Measurements from ENCODE around the gene TBX2. TPM values are rescaled to one million over a fixed set of nuclear protein-coding genes. Genes with fewer than 3 reads are reported as not detected.

Gene TBX2
- total and polyA plus RNA-seq, 2 donors from 2014 or later, result 66.4 to 122 TPM

DNA sequence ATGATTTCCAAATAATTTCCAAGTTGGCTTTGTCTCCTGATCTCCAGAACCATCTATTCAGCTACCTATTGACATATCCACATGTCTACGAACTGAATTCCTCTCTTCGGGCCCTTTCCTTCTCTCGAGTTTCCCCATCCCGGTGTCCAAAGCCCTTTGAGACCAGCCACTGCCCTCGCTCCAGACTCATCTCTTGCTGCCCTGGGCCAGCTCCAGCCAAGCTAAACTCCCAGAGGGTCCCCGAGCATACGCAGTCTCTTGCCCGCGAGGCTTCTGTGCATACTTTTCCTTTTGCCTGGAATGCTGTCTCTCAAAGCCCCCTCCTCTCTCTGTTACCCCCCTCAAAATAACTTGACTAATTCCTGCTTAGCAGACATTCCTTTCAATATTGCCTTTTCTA is 27.2 kb upstream of the TBX2 start:
- H3K27me3 ChIP-seq (ENCODE audit: control insufficient read depth, insufficient read depth, low read length), result no peaks in the 10 kb centered on the region
- H3K4me1 ChIP-seq (ENCODE audit: control insufficient read depth in 2 of 3, insufficient read depth in 2 of 3, low read depth in 1 of 3, low read length in 3 of 3), result no peaks in the 10 kb centered on the region
- intact Hi-C loops (cut with DNase I), result no loop called here
- FAIRE-seq, result no peak
- no peak overlapping the region for H3K4me3 ChIP-seq (ENCODE audit: low read length in 3 of 3)
- H3K9ac ChIP-seq (ENCODE audit: low read length in 3 of 3), result no peak overlapping the region
- no peak overlapping the region for H3K27ac ChIP-seq (ENCODE audit: low read depth in 2 of 2, low read length in 2 of 2)
- H3K9me3 ChIP-seq (ENCODE audit: control insufficient read depth in 2 of 3, insufficient read depth in 1 of 3, low read length in 3 of 3), result no peaks in the 10 kb centered on the region
- TF ChIP-seq, protein P1, sequence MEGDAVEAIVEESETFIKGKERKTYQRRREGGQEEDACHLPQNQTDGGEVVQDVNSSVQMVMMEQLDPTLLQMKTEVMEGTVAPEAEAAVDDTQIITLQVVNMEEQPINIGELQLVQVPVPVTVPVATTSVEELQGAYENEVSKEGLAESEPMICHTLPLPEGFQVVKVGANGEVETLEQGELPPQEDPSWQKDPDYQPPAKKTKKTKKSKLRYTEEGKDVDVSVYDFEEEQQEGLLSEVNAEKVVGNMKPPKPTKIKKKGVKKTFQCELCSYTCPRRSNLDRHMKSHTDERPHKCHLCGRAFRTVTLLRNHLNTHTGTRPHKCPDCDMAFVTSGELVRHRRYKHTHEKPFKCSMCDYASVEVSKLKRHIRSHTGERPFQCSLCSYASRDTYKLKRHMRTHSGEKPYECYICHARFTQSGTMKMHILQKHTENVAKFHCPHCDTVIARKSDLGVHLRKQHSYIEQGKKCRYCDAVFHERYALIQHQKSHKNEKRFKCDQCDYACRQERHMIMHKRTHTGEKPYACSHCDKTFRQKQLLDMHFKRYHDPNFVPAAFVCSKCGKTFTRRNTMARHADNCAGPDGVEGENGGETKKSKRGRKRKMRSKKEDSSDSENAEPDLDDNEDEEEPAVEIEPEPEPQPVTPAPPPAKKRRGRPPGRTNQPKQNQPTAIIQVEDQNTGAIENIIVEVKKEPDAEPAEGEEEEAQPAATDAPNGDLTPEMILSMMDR (IDR thresholded peaks at IDR 0.05; ENCODE audit: borderline replicate concordance, extremely low read depth, insufficient read depth), result no peak
- DNase-seq, result peak in 1 of 5 donors; percentile 49
- H3K36me3 ChIP-seq (ENCODE audit: control insufficient read depth in 2 of 3, insufficient read depth in 3 of 3, low read length in 3 of 3), result no peaks in the 10 kb centered on the region

GRCh38 chr17:61376931-61377838 is 22.5 kb upstream of the TBX2 start:
- Histone ChIP-seq H3K9ac (ENCODE audit: low read length in 3 of 3) (no peak overlapping the region), H3K9me3 (ENCODE audit: control insufficient read depth in 2 of 3, insufficient read depth in 1 of 3, low read length in 3 of 3) (no peaks in the 10 kb centered on the region), H3K36me3 (ENCODE audit: control insufficient read depth in 2 of 3, insufficient read depth in 3 of 3, low read length in 3 of 3) (no peaks in the 10 kb centered on the region), H3K4me3 (ENCODE audit: low read length in 3 of 3) (no peak overlapping the region), H3K4me1 (ENCODE audit: control insufficient read depth in 2 of 3, insufficient read depth in 2 of 3, low read depth in 1 of 3, low read length in 3 of 3) (peaks cover 0 to 27% (median 26%) of the 10 kb centered on the region in 3 donors), H3K27me3 (ENCODE audit: control insufficient read depth, insufficient read depth, low read length) (no peaks in the 10 kb centered on the region), H3K27ac (ENCODE audit: low read depth in 2 of 2, low read length in 2 of 2) (no peak overlapping the region)
- TF ChIP-seq, protein P1 (IDR thresholded peaks at IDR 0.05; ENCODE audit: borderline replicate concordance, extremely low read depth, insufficient read depth), result no peak
- DNase-seq, result peak in 1 of 5 donors; percentile 60
- FAIRE-seq, result no peak
- intact Hi-C loops (cut with DNase I), result no loop called here

DNA sequence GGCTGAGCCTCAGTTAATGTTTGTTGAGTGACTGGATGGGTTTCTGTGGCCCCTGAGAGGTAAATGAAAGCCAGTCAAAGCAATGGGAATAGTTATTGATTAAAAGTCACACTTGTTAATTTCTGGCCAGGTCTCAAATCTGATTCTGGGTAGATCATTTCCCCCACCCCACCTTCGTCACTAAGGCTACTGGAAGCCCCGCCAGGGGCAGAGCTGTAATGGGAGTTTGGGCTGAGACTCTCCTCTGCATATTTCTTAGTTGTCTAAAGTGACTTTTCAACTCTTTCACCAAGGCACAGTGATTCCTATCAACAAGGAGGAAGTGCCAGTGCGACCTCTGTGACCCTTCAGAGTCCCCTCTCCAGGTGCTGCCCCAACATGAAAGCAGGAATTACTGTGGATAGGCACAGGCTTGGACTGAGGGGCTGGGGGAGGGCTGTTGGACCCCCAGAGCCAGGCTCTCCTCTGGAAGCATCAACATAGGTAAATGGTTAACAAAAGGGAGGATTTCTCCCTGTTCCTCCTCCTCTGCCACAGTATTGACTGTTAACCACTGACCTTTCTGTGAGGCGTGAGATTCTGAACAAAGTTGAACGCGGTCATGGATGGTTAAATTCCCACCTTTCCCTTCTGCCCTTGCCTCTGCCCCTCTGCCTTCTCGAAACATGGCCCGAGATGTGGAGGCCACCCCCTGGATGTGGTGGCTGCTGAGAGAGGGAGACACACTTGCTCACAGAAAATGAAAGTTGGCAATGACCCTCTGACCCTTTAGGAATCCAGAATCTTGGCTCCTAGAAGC is 20.8 kb upstream of the TBX2 start:
- FAIRE-seq (no peak), DNase-seq (peak; percentile 34 to 80 (median 60))
- Histone ChIP-seq H3K36me3 (ENCODE audit: control insufficient read depth in 2 of 3, insufficient read depth in 3 of 3, low read length in 3 of 3) (no peaks in the 10 kb centered on the region), H3K4me1 (ENCODE audit: control insufficient read depth in 2 of 3, insufficient read depth in 2 of 3, low read depth in 1 of 3, low read length in 3 of 3) (peaks cover 0 to 31% (median 31%) of the 10 kb centered on the region in 3 donors), H3K27ac (ENCODE audit: low read depth in 2 of 2, low read length in 2 of 2) (peak overlapping the region; percentile 23 to 52), H3K9ac (ENCODE audit: low read length in 3 of 3) (no peak overlapping the region), H3K27me3 (ENCODE audit: control insufficient read depth, insufficient read depth, low read length) (no peaks in the 10 kb centered on the region), H3K9me3 (ENCODE audit: control insufficient read depth in 2 of 3, insufficient read depth in 1 of 3, low read length in 3 of 3) (no peaks in the 10 kb centered on the region), H3K4me3 (ENCODE audit: low read length in 3 of 3) (no peak overlapping the region)
- intact Hi-C loops (cut with DNase I), result no loop called here
- TF ChIP-seq, protein P1 (IDR thresholded peaks at IDR 0.05; ENCODE audit: borderline replicate concordance, extremely low read depth, insufficient read depth), result no peak

Data from kidney (tissue), 14 donors.